Neural progenitor cell (in vitro differentiated cells): ENCODE data around the gene PLEK. TPM values are rescaled to one million over a fixed set of nuclear protein-coding genes. Genes with fewer than 3 reads are reported as not detected.

ENCODE experiments used
- DNase-seq: peaks from one replicate; pipeline ENCODE4 v3.0.0-alpha.2; 2016; ENCODE audit warnings: low spot score
- H2AFZ ChIP-seq: fragments of 200-600 bp; sonication (generic); replicated peaks from 2 replicates; pipeline ENCODE4 v1.6.1; 2016; ENCODE audit warnings: antibody characterized with exemption
- H3F3A ChIP-seq: fragments of 200-600 bp; sonication (generic); 2 replicates; pipeline ENCODE4 v1.6.1; 2016; ENCODE audit warnings: antibody characterized with exemption, low read depth
- H3K27ac ChIP-seq: fragments of 200-600 bp; sonication (generic); 2 replicates; pipeline ENCODE4 v1.5.1; 2016; ENCODE audit warnings: mild to moderate bottlenecking
- H3K27me3 ChIP-seq: fragments of 200-600 bp; sonication (generic); 2 replicates; pipeline ENCODE4 v1.6.1; 2016; ENCODE audit warnings: mild to moderate bottlenecking, moderate library complexity
- H3K36me3 ChIP-seq: fragments of 200-600 bp; sonication (generic); 2 replicates; pipeline ENCODE4 v1.5.1; 2016
- H3K4me1 ChIP-seq: fragments of 200-600 bp; sonication (generic); 2 replicates; pipeline ENCODE4 v1.6.1; 2016; ENCODE audit warnings: mixed run types
- H3K4me2 ChIP-seq: fragments of 200-600 bp; sonication (generic); 2 replicates; pipeline ENCODE4 v1.6.1; 2016
- H3K4me3 ChIP-seq: fragments of 200-600 bp; sonication (generic); 2 replicates; pipeline ENCODE4 v1.5.1; 2016
- H3K79me2 ChIP-seq: fragments of 200-600 bp; sonication (generic); 2 replicates; pipeline ENCODE4 v1.6.1; 2016; ENCODE audit warnings: low read depth
- H3K9ac ChIP-seq: fragments of 200-600 bp; sonication (generic); 2 replicates; pipeline ENCODE4 v1.6.1; 2016
- H3K9me3 ChIP-seq: fragments of 200-600 bp; sonication (generic); 2 replicates; pipeline ENCODE4 v1.5.1; 2016; ENCODE audit warnings: low read depth
- H4K20me1 ChIP-seq: fragments of 200-600 bp; sonication (generic); 2 replicates; pipeline ENCODE4 v1.6.1; 2016; ENCODE audit warnings: low read depth
- H3K27ac Mint-ChIP-seq: 3 replicates; pipeline ENCODE4 v1.8.0; 2021; ENCODE audit warnings: mixed read lengths
- H3K27me3 Mint-ChIP-seq: 2 replicates; pipeline ENCODE4 v1.8.0; 2022; ENCODE audit warnings: low read depth, mild to moderate bottlenecking, inconsistent platforms, moderate library complexity, mixed read lengths; ENCODE audit not compliant: insufficient read depth
- H3K36me3 Mint-ChIP-seq: 3 replicates; pipeline ENCODE4 v1.8.0; 2021; ENCODE audit warnings: mixed read lengths
- H3K4me1 Mint-ChIP-seq: 3 replicates; pipeline ENCODE4 v1.8.0; 2021; ENCODE audit warnings: mixed read lengths
- H3K4me3 Mint-ChIP-seq: 3 replicates; pipeline ENCODE4 v1.8.0; 2021; ENCODE audit warnings: mild to moderate bottlenecking, moderate library complexity, mixed read lengths
- H3K9me3 Mint-ChIP-seq: 3 replicates; pipeline ENCODE4 v1.8.0; 2020; ENCODE audit warnings: mixed read lengths
- CTCF ChIP-seq: fragments of 200-600 bp; sonication (generic); IDR thresholded peaks from 2 replicates; pipeline ENCODE4 v1.5.1; 2017; ENCODE audit warnings: antibody characterized with exemption, mild to moderate bottlenecking
- EZH2 ChIP-seq: fragments of 200-600 bp; sonication (generic); IDR thresholded peaks from 2 replicates; pipeline ENCODE4 v1.6.1; 2017; ENCODE audit warnings: antibody characterized with exemption, mild to moderate bottlenecking, moderate library complexity
- EZH2phosphoT487 ChIP-seq: fragments of 200-600 bp; sonication (generic); IDR thresholded peaks from 2 replicates; pipeline ENCODE4 v1.6.1; 2017; ENCODE audit warnings: antibody characterized with exemption
- total RNA-seq: library from RNA; depleted of rRNA; stranded (reverse); fragments of >200 nt; gene quantifications from 2 replicates; pipeline ENCODE4 v1.2.3, GENCODE V29; 2015; ENCODE audit warnings: low replicate concordance

PLEK gene
- total RNA-seq, 1 donor from 2014 or later = not detected

GRCh38 chr2:68404164-68404563 lies 39.1 kb downstream of the PLEK start:
- Histone ChIP-seq H3K27ac (no peak overlapping the region), H3K9ac (no peak overlapping the region), H2AFZ (peak overlapping the region; percentile 17), H3K36me3 (no peaks in the 10 kb centered on the region), H3K27me3 (peaks cover 15% of the 10 kb centered on the region), H4K20me1 (no peaks in the 10 kb centered on the region), H3F3A (no peaks in the 10 kb centered on the region), H3K9me3 (no peaks in the 10 kb centered on the region), H3K4me3 (no peak overlapping the region), H3K4me1 (no peaks in the 10 kb centered on the region), H3K4me2 (no peak overlapping the region), H3K79me2 (no peaks in the 10 kb centered on the region)
- Mint-ChIP-seq H3K4me1 (peaks cover 13% of the 10 kb centered on the region), H3K4me3 (no peak overlapping the region), H3K27ac (no peak overlapping the region), H3K9me3 (peaks cover 11% of the 10 kb centered on the region), H3K27me3 (no peaks in the 10 kb centered on the region), H3K36me3 (no peaks in the 10 kb centered on the region)
- TF ChIP-seq EZH2 = no peak
- TF ChIP-seq CTCF = no peak
- TF ChIP-seq EZH2phosphoT487 = no peak
- DNase-seq = no peak

GRCh38 chr2:68404893-68405799 lies 40.1 kb downstream of the PLEK start:
- Mint-ChIP-seq H3K4me1 (peaks cover 13% of the 10 kb centered on the region), H3K27ac (peak overlapping the region; percentile 83), H3K36me3 (no peaks in the 10 kb centered on the region), H3K9me3 (peaks cover 9% of the 10 kb centered on the region), H3K27me3 (no peaks in the 10 kb centered on the region), H3K4me3 (no peak overlapping the region)
- Histone ChIP-seq H3K27ac (no peak overlapping the region), H3K27me3 (peaks cover 15% of the 10 kb centered on the region), H3F3A (no peaks in the 10 kb centered on the region), H3K9me3 (no peaks in the 10 kb centered on the region), H3K36me3 (no peaks in the 10 kb centered on the region), H3K79me2 (no peaks in the 10 kb centered on the region), H3K4me1 (no peaks in the 10 kb centered on the region), H3K4me2 (peak overlapping the region; percentile 43), H4K20me1 (no peaks in the 10 kb centered on the region), H2AFZ (peak overlapping the region; percentile 57), H3K4me3 (peak overlapping the region; percentile 18), H3K9ac (no peak overlapping the region)
- TF ChIP-seq CTCF (no peak), EZH2 (no peak), EZH2phosphoT487 (no peak)
- DNase-seq = no peak

GRCh38 chr2:68411397-68412126 lies 46.5 kb downstream of the PLEK start:
- Histone ChIP-seq H3K79me2 (no peaks in the 10 kb centered on the region), H3K27ac (no peak overlapping the region), H3K9me3 (no peaks in the 10 kb centered on the region), H4K20me1 (no peaks in the 10 kb centered on the region), H3K9ac (no peak overlapping the region), H3F3A (no peaks in the 10 kb centered on the region), H3K36me3 (no peaks in the 10 kb centered on the region), H3K4me1 (no peaks in the 10 kb centered on the region), H3K4me2 (no peak overlapping the region), H3K4me3 (no peak overlapping the region), H3K27me3 (no peaks in the 10 kb centered on the region), H2AFZ (no peak overlapping the region)
- TF ChIP-seq CTCF (no peak), EZH2 (no peak), EZH2phosphoT487 (no peak)
- H3K4me1 Mint-ChIP-seq = peaks cover 8% of the 10 kb centered on the region
- H3K36me3 Mint-ChIP-seq = no peaks in the 10 kb centered on the region
- DNase-seq = no peak
- H3K27me3 Mint-ChIP-seq = no peaks in the 10 kb centered on the region
- H3K9me3 Mint-ChIP-seq = no peaks in the 10 kb centered on the region
- H3K27ac Mint-ChIP-seq = no peak overlapping the region
- no peak overlapping the region for H3K4me3 Mint-ChIP-seq
